ENCODE measurements around the gene CHD9.
"Not testable (repeated sequence)": the region's sequence is repeated elsewhere in the genome, so short reads cannot be mapped to it uniquely, and the experiment has no call there.

The CHD9 gene

DNA sequence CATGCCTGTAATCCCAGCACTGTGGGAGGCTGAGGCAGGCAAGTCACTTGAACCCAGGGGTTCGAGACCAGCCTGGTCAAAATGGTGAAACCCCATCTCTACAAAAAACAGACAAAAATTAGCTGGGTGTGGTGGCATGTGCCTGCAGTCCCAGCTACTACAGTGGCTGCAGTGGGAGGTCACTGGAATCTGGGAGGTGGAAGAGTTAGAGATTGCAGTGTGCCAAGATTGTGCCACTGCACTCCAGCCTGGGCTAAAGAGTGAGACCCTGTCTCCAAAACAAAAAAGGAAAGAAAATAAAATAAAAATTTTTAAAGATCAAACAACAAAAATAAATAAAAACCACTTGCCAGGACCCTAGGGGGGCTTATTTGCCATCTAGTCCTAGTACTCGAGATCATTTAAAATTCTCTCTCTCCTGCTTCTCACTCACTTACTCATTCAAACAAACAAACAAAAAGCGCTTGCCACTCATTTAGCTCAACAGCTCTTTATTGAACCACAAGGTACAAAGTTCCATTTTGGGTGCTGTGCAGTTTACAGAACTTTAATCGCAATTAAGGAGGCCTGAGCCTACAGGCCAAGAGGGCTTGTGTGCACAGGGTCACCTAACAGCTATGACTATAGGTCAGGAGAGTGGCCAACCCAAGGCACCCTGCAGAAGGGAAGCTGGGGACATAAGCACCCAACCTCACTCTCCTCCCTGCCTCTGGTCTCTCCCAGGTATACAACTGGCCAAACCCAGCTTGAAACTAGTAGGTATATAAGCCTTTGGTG lies 6.5 kb upstream of the CHD9 start:
- DNase-seq (ENCODE audit: low spot score) = no peak

DNA sequence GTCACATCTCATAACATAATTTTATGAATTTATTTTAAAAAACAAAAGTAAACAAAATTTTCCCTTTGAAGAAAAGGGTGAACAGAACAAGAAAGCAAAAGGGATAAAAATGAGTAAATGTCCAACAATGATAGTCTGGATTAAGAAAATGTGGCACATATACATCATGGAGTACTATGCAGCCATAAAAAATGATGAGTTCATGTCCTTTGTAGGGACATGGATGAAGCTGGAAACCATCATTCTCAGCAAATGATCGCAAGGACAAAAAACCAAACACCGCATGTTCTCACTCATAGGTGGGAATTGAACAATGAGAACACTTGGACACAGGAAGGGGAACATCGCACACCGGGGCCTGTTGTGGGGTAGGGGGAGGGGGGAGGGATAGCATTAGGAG lies 3.5 kb upstream of the CHD9 start:
- DNase-seq (ENCODE audit: low spot score) = not testable (repeated sequence)

DNA sequence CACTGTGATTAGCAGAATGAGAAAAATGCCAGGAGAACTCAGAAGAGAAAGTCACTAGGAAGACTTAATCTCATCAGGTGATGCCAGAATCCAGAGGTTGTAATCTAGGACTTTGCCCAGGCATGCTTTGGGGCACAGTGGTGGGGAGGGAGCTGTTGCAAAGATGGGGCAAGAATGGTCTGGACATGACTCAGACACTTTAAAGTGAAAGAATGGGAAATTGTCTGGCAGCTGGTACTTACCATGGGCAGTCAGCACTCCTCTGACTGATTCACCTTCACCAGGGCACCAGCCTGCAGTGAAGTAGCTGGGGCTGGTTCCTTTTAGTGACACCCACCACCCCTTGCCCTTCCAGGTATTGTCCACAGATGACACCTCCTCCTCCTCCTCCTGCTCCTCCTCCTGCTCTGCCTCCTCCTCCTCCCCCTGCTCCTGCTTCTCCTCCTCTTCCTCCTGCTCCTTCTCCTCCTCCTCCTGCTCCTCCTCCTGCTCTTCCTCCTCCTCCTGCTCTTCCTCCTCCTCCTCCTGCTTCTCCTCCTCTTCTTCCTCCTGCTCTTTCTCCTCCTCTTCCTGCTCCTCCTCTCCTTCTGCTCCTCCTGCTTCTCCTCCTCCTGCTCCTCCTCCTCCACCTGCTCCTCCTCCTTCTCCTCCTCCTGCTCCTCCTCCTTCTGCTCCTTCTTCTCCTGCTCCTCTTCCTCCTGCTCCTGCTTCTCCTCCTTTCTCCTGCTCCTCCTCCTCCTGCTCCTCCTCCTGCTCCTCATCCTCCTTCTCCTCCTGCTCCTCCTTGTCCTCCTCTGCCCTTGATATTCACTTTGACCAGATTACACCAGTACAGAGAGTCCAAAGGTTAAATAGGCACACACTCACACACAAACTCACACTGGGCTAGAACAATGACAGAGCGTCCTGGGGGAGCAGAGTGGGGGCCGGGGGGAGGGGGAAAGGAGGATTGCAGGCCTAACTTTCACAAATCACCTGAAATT lies 2.0 kb upstream of the CHD9 start, which contains the start of gene CHD9NB:
TSS of gene CHD9NB (minus strand) at position 379 of the 983 bp plus-strand sequence. CDS start 8,739 bp downstream, outside the sequence.
- no peak for DNase-seq (ENCODE audit: low spot score)

DNA sequence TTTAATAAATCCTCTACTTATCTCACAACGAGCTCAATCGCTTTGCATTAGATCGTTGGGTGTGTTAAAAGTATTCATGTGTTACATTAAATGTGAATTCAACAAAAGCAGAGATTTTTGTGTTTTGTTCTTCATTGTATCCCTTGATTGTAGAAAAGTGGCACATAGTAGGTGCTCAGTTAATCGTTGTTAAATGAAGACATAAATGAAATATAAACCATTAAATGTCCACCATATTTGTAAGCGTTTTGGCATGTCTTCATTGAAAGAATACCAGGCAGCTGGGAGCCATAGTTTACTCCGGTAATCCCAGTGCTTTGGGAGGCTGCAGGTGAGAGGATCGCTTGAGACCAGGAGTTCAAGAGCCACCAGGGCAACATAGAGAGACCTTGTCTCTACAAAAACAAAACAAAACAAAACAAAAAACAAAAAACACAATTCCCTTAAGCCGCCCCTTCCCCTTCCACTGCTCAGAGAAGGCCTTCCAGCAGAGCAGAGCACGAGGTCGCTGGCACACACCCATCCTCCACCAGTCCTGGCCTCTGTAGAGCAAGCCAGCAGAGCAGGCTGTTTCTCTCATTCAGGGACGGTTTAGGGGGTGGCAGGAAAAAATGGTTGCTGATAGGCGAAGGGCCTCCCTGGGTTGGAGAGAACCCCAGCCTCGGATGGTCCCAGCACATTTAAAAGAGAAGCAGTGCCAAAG lies 673 bp upstream of the CHD9 start:
- DNase-seq (ENCODE audit: low spot score) = no peak

DNA sequence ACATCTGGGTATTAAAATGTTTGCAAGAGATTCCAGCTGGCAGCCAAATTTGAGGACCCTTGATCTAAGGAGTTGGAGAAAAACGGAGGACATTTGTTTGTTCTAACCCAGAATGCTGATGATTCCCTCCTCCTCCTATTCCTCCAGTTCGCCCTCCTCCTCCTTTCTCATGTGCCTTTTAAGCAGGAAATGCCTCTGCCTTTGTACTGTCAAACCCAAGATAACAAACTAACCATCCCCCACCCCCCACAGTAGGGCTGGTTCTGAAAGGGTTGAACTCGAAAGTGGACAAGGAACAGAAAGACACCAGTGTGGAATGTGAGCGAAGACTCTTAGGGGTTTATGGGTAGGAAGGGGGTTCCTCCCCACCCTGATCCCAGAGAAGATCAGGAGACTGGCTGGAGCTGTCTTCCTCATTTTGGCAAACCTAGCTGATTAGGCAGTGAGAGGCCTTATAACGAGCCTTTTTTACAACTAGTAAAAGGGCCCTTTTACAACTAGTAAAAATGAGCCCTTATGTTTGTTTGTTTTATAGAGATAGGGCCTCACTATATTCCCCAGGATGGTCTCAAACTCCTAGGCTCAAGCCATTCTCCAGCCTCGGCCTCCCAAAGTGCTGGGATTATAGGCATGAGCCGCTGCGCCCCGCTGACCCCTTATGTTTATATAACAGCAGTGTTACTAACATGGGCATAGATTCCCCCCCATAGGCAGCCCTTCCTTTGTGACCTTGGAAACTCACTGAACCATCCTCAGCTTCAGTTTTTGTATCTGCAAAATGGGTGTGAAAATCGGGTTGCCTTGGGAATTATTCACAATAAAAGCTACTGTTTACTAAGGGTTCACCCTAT lies 975 bp downstream of the CHD9 start:
- DNase-seq (ENCODE audit: low spot score) = no peak

DNA sequence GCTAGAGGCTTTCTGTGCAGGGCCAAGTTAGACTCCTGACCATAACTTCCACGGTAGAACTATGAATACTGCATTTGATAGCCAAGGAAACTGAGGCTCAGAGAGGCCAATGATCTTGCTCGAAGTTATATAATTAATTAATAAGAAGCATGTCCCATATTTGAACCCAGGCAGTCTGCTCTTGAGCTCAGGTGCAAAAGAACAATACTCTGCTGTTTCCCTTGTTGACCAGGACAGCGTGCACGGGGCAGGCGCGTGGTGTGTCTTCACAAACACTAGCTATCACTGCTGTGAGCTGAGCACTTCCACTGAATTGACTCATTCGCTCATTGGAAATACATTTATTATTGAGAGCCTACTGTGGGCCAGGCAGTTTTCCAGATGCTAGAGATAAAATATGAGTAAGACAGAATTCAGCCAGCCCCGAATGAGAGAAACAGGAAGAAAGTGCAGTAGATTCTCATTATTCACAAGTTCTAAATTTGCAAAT lies 1.6 kb downstream of the CHD9 start:
- DNase-seq (ENCODE audit: low spot score) = no peak

DNA sequence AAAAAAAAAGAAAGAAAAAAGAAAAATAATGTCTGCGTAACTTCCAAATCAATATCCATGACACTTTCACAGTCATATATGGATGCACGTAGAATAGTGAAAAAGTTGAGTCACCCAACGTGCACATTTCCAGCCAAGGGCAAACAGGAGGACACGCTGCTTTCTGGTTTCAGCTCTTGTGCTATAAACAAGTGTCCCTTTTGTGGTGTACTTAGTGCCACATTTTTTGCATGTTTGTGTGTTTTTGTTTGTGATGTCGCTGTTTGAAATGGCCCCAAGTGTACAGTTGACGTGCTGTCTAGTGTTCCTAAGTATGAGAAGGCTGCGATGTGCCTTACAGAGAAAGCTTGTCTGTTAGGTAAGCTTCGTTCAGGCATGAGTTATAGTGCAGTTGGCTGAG lies 2.9 kb downstream of the CHD9 start:
- DNase-seq (ENCODE audit: low spot score) = no peak

DNA sequence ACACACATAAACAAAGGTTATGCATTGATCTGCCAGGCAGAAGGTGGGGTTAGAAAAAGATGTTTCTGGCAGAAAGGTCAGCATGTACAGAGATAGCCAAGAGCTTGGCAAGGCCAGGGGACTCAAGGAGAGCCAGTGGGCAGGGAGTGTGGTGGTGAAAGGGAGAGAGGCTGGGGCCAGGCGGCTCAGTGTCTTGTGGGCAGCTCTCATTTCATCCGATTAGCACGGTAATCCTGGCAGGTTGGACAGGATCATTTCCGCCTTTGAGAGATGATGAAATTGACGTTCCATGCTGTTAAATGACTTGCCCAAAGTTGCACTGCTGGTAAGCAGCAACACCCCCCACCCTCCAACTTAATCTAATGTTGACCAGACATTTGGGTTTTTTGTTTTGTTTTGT lies 3.6 kb downstream of the CHD9 start:
- DNase-seq (ENCODE audit: low spot score) = no peak

DNA sequence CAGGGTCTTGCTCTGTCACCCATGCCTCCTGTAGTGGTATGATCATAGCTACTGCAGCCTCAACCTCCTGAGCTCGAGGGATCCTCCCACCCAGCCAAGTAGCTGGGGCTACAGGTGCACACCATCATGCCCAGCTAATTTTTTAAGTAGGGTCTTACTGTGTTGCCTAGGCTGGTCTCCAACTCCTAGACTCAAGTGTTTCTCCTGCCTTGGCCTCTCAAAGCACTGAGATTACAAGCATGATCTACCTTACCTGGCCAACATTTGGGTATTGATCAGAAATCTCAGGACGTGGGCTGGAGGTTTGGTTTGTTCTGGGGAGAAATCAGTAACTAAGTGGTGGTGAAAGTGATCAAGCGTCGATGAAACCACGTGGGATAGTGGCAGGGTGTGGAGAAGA lies 4.1 kb downstream of the CHD9 start:
- no peak for DNase-seq (ENCODE audit: low spot score)

DNA sequence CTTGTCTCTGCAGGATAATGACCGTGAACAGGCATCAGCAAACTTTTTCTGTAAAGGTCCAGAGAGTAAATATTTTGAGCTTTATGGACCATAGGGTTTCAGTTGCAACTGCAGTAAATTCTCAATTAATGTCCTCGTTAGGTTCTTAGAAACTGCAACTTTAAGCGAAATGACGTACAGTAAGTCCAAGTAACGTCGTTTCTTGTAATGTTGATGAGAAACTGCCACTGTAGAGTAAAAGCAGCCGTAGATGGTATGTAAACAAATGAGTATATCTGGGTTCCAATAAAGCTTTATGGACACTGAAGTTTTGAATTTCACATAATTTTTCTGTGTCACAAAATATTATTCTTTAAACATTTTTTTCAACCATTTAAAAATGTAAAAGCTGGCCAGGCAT lies 4.9 kb downstream of the CHD9 start:
- no peak for DNase-seq (ENCODE audit: low spot score)

DNA sequence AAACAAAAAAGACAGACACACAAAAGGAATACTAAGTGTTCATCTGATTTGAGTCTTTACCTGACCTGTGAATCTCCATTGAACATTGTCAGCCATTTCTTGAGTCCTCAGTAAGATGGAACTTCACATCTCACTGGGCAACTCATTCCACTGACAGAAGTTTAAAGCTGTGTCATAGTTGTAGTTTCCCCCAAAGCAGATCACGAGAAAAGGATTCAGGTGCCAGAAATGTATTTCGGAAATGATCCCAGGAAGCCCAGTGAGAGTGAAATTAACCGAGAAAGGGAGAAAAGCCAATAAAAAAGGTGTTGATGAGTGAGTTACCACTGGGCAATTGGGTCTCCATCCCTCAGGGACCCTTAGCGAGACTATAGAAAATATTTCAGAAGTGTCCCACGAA lies 6.5 kb downstream of the CHD9 start:
- DNase-seq (ENCODE audit: low spot score) = no peak

DNA sequence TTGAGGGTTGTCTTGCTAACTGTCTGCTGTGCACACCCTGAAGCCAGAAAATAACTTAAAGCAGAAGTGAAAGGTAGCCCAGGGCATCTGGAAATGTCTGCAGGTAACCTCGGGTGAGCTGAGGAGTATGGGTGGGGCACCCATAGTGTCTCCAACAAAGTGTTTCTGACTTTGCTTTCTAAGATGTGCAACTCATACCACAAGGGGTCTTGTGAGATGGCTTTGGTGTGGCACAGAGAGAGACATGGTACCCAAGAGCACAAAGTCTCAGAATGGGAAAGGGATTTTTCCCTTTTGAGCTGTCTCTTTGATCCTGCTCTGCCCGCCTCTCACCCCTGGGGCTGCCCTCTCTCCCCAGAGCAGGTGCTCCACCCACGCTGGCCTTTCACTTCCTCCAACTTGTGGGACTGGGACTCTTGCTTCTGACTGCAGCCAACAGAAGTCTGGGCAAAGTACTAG lies 6.9 kb downstream of the CHD9 start:
- DNase-seq (ENCODE audit: low spot score) = no peak

DNA sequence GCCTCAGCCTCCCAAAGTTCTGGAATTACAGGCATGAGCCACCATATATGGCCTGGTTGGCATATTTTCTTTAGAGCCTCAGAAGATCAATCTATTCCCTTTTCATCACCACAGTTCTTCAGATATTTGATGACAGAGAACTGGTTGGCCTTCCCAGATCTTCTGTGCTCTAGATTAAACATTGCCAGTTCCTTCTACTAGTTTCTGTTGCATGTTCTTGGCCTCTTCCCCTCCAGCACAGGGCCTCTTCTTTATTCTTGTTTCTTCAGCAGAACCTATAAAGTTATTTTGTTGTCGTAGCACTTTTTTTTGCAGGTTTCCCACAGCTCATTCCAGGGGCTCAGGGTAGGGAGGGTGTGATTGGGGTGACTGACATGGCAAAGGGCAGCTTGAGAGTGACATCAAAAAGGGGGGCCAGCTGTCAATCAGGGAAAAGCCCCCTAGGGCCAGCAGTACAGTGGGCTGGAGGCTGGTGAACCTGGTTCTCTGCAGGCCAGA lies 9.3 kb downstream of the CHD9 start:
- DNase-seq (ENCODE audit: low spot score) = no peak

DNA sequence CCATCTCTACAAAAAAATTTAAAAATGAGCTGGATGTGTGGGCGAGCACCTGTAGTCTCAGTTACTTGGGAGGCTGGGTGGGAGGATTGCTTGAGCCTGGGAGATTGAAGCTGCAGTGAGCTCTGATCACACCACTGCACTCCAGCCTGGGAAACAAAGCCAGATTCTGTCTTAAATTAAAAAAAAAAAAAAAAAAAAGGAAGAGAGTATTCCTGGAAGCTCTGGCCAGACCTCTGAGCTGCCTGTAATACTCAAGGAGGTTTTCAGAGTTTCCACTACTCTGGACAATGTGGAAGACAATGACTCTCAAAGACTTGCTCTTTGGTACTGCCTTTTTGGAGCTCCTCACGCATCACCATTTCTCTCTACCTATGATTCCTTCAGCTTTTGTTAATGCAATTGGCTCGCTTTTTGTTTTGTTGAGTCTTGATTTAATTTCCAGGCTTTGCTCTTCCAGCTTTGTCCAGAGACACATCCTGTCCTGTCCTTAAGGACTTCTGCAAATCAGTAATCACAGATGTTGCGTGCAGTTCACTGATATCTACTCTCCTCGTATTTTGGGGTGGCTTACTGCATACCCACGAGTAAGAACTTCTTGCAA lies 10.8 kb downstream of the CHD9 start:
- DNase-seq (ENCODE audit: low spot score) = no peak

DNA sequence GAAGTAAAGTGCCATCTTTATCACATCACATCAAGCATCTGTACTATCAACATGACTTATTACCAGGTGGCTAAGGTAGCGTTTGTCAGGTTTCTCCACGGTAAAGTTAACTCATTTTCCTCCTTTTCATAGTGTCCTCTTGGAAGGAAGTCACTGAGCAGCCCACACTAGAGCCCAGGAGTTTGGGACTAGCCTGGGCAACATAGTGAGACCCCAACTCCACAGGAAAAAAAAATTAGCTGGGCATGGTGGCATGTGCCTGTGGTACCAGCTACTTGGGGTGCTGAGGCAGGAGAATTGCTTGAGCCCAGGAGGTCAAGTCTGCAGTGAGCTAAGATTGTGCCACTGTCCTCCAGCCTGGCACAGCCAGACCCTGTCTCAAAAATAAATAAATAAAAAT lies 12.9 kb downstream of the CHD9 start:
- DNase-seq (ENCODE audit: low spot score) = no peak

DNA sequence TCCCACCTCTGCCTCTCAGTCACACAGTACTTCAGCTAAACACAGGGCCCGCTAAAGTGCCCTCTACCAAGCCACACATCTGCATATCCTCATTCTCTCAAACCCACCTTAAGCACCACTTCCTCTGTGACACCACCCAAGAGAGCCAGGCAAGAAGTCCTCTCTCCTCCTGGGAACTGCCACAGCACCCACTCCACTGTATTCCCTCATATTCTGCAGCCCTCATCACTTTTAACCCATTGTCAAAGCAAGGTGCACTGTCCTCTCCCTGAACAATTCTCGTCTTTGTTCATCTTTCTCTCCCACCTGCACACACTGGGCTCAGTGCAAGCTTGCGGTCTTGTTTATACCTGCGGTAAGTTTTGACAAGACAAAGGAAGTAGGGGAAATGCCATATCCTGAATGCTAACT lies 13.6 kb downstream of the CHD9 start:
- DNase-seq (ENCODE audit: low spot score) = no peak

DNA sequence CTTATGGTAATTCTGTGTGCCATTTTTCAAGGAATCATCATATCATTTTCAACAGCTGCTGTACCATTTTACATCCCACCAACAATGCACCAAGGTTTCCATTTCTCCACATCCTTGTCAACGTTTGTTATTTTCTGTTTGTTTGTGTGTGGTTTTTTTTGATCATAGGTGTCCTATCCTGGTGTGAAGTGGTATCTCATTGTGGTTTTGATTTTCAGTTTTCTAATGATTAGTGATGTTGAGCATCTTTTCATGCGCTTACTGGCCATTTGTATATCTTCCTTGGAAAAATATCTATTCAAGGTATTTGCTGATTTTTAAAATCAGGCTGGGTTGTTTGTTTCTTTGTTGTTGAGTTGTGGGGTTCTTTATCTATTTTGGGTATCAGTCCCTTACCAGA lies 15.0 kb downstream of the CHD9 start:
- DNase-seq (ENCODE audit: low spot score) = no peak

DNA sequence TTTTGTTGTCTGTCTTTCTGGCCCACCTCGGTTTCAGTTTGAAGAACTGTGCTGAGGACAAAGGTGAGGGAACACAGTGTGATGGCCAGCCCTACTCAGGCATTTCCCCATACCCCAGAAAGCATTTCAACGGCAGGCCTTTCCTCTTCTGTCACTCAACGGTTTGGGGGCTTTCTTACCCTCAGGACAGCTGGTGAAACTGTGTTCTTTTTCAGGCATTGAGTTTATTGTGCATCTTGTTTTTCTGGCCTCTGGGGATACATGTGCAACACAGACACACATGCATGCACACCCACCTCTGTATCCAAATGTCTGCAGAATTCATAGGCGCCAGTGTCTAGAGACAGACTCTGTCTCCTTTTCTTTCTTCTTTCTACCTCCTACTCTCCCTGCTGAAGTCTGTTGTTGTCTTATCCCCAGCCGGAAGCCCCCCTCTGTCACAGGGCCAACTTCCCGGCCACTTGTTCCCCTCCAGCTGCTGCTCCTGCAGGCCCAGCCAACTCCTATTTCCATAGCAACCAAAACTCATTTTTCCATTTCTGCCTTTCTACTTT lies 17.0 kb downstream of the CHD9 start:
- DNase-seq (ENCODE audit: low spot score) = no peak

DNA sequence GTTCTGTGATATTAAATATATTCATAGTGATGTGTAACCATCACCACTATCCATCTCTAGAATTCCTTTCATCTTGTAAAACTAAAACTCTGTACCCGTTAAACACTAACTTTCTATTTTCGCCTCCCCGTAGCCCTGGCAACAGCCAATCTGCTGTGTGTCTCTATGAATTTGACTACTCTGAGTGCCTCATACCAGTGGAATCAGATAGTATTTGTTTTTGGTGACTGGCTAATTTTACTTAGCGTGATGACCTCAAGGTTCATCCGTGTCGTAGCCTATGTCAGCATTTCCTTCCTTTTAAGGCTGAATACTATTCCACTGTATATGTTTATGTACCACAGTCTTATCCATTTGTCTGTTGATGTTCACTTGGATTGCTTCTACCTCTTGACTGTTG lies 18.2 kb downstream of the CHD9 start:
- DNase-seq (ENCODE audit: low spot score) = no peak

DNA sequence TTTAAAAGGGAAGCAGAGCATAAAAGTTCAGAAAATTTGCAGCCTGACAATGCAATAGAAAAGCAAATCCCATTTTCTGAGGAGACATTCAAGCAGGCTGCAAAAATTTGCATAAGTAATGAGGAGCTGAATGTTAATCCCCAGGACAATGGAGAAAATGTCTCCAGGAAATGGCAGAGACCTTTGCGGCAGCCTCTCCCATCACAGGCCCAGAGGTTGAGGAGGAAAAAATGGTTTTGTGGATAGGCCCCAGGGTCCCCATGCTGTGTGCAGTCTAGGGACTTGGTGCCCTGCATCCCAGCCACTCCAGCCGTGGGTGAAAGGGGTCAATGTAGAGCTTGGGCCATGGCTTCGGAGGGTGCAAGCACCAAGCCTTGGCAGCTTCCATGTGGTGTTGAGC lies 19.5 kb downstream of the CHD9 start:
- DNase-seq (ENCODE audit: low spot score) = not testable (repeated sequence)
